Activated naive CD8-positive, alpha-beta T cell treated with anti-CD3 and anti-CD28 coated beads, Interleukin-2, amount 50 U/mL, for 16 hours (primary cell): ENCODE results near the gene PEAK3.
"Not testable (repeated sequence)": the region's sequence is repeated elsewhere in the genome, so short reads cannot be mapped to it uniquely, and the experiment has no call there.

Experiments
- DNase-seq: peaks from one replicate; pipeline ENCODE4 v3.0.0-alpha.2; 2020; ENCODE audit warnings: low read depth, low spot score

PEAK3 gene

GRCh38 chr19:2288818-2289713 is 7.1 kb upstream of the PEAK3 start:
- DNase-seq = no peak

GRCh38 chr19:2288338-2288817 is 6.4 kb upstream of the PEAK3 start:
- no peak for DNase-seq

- DNase-seq = no peak
Measured at GRCh38 chr19:2287585-2288337, 5.8 kb upstream of the PEAK3 start.

GRCh38 chr19:2286402-2287140 is 4.6 kb upstream of the PEAK3 start:
- no peak for DNase-seq

GRCh38 chr19:2283835-2284507 is 2.0 kb upstream of the PEAK3 start:
- no peak for DNase-seq

GRCh38 chr19:2282862-2283237 is 875 bp upstream of the PEAK3 start:
- DNase-seq = no peak

GRCh38 chr19:2281265-2282061 is 512 bp downstream of the PEAK3 start:
- not testable (repeated sequence) for DNase-seq

GRCh38 chr19:2280633-2281264 is 1.2 kb downstream of the PEAK3 start:
- no peak for DNase-seq

- DNase-seq = no peak
Measured at GRCh38 chr19:2278459-2279158, 3.4 kb downstream of the PEAK3 start.

GRCh38 chr19:2277138-2277537 is 4.8 kb downstream of the PEAK3 start:
- no peak for DNase-seq

GRCh38 chr19:2276429-2276986 is 5.5 kb downstream of the PEAK3 start:
- no peak for DNase-seq

- DNase-seq = no peak
Measured at GRCh38 chr19:2275588-2276428, 6.2 kb downstream of the PEAK3 start.

- DNase-seq = no peak
Measured at GRCh38 chr19:2274931-2275535, 6.9 kb downstream of the PEAK3 start.

GRCh38 chr19:2274185-2274711 is 7.7 kb downstream of the PEAK3 start:
- DNase-seq = no peak

GRCh38 chr19:2273356-2274184 is 8.4 kb downstream of the PEAK3 start:
- peak; percentile 53 for DNase-seq

- DNase-seq = no peak
Measured at GRCh38 chr19:2271234-2272103, 10.5 kb downstream of the PEAK3 start.
